ENCODE data around the gene NDUFB11. TPM values are rescaled to one million over a fixed set of nuclear protein-coding genes. Genes with fewer than 3 reads are reported as not detected.

Gene NDUFB11
- total and polyA plus RNA-seq, 12 donors = 149 to 217 (median 172) TPM

DNA sequence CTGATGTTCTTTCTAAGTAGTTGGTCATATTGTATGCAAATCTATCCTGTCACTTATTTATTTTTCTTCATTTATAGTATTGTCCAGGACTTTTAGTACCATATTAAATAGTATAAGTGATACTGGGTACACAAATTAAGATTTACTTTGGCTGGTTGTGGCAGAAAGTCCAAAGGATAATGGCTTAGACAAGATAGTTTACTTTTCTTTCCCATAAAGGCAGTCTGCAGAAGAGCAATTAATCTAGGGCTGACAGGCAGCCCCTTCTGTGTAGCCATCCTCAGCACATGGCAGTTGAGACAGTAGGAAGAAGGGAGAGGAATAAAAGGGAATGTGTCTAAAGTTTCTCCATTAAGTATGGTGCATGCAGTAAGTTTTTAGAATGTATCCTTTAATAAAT is 6.9 kb upstream of the NDUFB11 start:
- Histone ChIP-seq H3K27ac (no peak overlapping the region), H3K27me3 (peaks cover 0 to 33% (median 0%) of the 10 kb centered on the region in 7 donors), H3K9me3 (no peaks in the 10 kb centered on the region), H3K4me3 (no peak overlapping the region), H3K4me1 (peaks cover 0 to 19% (median 11%) of the 10 kb centered on the region in 9 donors), H3K36me3 (peaks cover 0 to 51% (median 0%) of the 10 kb centered on the region in 9 donors)
- intact Hi-C loops (cut with DNase I) = no loop called here
- DNase-seq = no peak
- TF ChIP-seq, protein P1, sequence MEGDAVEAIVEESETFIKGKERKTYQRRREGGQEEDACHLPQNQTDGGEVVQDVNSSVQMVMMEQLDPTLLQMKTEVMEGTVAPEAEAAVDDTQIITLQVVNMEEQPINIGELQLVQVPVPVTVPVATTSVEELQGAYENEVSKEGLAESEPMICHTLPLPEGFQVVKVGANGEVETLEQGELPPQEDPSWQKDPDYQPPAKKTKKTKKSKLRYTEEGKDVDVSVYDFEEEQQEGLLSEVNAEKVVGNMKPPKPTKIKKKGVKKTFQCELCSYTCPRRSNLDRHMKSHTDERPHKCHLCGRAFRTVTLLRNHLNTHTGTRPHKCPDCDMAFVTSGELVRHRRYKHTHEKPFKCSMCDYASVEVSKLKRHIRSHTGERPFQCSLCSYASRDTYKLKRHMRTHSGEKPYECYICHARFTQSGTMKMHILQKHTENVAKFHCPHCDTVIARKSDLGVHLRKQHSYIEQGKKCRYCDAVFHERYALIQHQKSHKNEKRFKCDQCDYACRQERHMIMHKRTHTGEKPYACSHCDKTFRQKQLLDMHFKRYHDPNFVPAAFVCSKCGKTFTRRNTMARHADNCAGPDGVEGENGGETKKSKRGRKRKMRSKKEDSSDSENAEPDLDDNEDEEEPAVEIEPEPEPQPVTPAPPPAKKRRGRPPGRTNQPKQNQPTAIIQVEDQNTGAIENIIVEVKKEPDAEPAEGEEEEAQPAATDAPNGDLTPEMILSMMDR (IDR thresholded peaks at IDR 0.05) = no peak
- no peak for ATAC-seq

DNA sequence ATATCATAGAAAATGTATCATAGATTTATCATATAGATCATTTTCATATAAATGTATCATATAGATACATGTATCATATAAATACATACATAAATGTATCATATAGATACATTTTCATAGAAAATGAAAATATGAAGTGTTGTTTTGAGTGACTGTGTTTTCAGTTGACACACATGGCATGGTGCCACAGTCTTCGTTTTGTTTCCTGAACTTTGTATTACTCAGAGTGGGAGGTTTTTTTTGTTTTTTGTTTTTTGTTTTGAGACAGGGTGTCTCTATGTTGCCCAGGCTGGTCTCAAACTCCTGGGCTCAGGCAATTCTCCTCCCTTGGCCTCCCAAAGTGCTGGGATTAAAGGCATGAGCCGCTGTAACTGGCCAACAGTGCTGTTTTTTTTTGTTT is 4.4 kb upstream of the NDUFB11 start:
- intact Hi-C loops (cut with DNase I) = no loop called here
- DNase-seq (no peak), ATAC-seq (no peak)
- TF ChIP-seq, protein P1 (IDR thresholded peaks at IDR 0.05) = no peak
- Histone ChIP-seq H3K9me3 (no peaks in the 10 kb centered on the region), H3K36me3 (peaks cover 0 to 35% (median 0%) of the 10 kb centered on the region in 9 donors), H3K27me3 (peaks cover 0 to 19% (median 0%) of the 10 kb centered on the region in 7 donors), H3K27ac (no peak overlapping the region), H3K4me1 (peaks cover 0 to 24% (median 15%) of the 10 kb centered on the region in 9 donors), H3K4me3 (no peak overlapping the region)
- 48 to 68% methylated on average over 2 of the region's 2 CpGs for WGBS, 2 donors

DNA sequence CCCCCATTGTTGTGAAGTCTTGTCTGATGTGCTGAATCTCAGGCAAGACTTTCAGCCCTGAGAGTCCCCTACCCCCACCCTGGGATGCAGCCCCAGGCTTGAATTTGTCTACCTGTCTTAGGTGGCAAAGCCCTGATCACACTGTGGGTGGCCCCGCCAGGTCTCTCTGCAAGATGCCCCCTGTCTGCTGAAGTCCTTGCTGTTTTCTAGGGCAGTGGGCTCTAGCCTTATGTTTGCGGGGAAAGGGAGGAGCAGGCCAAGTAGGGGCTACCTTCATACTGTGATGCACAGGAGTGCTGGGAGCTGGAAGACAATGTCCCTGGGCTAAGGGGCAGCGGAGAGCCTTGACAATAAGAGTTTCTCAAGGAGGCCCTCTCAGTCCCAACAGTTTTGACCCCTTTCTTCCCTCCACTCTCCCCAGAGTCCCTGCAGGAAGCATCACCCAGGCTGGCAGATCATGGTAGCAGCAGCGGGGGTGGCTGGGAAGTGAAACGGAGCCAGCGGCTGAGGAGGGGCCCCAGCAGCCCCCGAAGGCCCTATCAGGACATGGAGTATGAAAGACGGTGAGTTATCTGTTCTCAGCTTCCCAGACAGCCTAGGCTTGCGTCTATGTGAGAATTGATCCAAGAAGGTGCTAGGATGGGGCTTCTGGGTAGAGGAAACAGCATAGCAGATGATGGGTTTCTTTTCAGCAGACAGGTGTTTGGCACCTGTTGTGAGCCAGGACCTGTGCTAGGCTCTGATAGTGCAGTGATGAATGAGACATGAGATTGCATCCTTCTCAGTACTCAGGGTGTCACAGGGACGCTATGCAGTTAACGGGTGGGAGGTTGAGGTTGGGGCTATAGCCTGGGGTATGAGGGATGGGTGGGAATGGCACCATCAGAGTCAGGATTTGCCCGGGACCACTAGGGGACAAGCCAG is 2.7 kb upstream of the NDUFB11 start:
- intact Hi-C loops (cut with DNase I) = no loop called here
- DNase-seq (no peak), ATAC-seq (no peak)
- 61 to 73% methylated on average over 11 to 12 of the region's 12 CpGs for WGBS, 2 donors
- Histone ChIP-seq H3K9me3 (no peaks in the 10 kb centered on the region), H3K36me3 (peaks cover 0 to 29% (median 0%) of the 10 kb centered on the region in 9 donors), H3K27me3 (peaks cover 0 to 16% (median 0%) of the 10 kb centered on the region in 7 donors), H3K4me3 (peak overlapping the region in 4 of 10 donors; percentile 63 to 89 (median 78)), H3K4me1 (peaks cover 0 to 33% (median 19%) of the 10 kb centered on the region in 9 donors), H3K27ac (peak overlapping the region in 2 of 10 donors; percentile 96 to 97)
- TF ChIP-seq, protein P1 (IDR thresholded peaks at IDR 0.05) = no peak

DNA sequence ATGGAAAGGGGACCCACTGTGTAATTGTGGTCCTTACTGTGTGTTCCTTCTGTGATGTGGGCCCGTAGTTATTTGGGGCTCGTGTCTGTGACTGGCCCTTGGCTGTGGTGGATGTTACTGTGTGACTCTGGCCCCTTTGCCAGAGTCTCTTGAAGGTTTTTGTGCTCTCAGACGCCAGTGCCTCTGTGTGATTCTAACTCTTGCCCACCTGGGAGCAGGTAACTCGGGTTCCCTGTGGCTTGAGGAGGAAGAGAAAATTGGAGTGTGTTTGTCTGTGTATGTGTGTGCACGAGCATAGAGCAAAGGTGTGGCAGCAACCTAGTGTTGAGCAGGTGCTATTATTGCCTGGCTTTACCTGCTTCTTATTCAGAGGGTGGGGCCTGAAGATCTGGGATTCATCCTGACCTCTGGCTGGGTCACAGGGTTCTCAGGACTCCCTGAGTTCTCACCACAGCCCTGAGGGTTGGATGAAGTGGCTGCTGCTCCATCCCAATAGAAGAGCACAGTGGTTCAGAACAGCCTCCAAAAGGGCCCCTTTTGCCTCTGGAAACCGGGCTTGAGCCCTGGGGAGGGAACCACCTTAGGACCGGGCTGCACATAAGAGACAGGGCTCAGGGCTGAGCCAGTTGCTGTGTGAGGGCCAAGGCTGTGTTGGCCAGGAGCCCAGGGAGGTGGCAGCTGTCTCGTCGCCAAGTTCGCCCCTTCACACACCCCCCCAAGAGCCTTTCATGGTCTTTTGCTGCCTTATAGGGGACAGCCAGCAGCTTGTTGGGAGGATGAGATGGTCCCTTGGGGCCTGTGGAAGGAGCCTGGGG is 1.8 kb upstream of the NDUFB11 start:
- Histone ChIP-seq H3K4me3 (peak overlapping the region; percentile 41 to 89 (median 67)), H3K9me3 (no peaks in the 10 kb centered on the region), H3K27me3 (peaks cover 0 to 22% (median 0%) of the 10 kb centered on the region in 7 donors), H3K27ac (peak overlapping the region in 5 of 10 donors; percentile 92 to 98 (median 97)), H3K36me3 (peaks cover 0 to 29% (median 0%) of the 10 kb centered on the region in 9 donors), H3K4me1 (peaks cover 0 to 33% (median 19%) of the 10 kb centered on the region in 9 donors)
- DNase-seq = no peak
- peak in 1 of 8 donors; percentile 5 for ATAC-seq
- TF ChIP-seq, protein P1 (IDR thresholded peaks at IDR 0.05) = no peak
- WGBS, 2 donors = 1 to 3% methylated on average over 9 to 10 of the region's 10 CpGs
- intact Hi-C loops (cut with DNase I) = no loop called here

All from heart right ventricle (tissue), 16 donors.